Islet precursor cell (in vitro differentiated cells): ENCODE measurements around the gene HCFC1.

ENCODE experiments used
- DNase-seq: peaks from one replicate; pipeline ENCODE4 v3.0.0-alpha.2; 2018

Gene HCFC1

DNA sequence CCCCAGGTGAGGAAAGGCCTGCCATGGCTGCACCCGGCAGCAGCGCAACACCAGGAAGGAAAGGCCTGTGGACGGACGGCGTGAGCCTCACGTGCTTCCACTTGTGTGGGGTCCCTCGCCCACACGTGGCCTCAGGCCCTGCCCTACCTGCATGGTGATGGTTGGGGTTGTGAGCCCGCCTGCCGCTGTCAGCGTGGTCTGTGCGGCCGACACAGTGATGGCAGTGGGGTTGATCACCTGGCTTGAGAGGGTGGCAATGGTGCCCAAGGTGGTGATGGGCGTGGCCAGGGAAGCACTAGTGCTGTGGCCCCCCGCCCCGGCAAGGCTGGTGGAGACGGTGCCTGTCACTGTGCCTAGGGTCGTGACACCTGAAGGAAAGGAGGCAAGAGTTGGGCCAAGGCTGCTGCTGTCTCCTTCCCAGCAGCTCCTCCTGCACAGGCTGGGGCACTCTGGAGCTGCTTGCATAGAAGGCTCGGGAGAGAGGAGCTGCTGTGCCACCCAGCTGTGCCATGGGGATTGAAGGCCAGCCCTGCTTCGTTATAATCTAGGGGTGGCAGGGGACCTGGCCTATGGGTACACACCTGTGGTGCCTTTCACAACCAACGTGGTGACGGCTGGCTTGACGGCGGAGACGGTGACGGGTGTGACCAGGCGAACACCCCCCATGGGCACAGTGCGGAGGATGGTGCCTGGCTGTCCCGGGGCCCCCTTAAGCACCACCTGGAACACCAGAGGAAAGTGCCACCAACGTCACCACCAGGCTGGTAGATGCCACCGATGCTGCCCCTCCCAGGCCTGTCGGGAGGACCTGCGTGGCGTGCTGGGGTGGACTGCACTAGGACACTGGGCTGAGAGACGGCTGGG, 15.3 kb downstream of the HCFC1 start:
- DNase-seq, result no peak

DNA sequence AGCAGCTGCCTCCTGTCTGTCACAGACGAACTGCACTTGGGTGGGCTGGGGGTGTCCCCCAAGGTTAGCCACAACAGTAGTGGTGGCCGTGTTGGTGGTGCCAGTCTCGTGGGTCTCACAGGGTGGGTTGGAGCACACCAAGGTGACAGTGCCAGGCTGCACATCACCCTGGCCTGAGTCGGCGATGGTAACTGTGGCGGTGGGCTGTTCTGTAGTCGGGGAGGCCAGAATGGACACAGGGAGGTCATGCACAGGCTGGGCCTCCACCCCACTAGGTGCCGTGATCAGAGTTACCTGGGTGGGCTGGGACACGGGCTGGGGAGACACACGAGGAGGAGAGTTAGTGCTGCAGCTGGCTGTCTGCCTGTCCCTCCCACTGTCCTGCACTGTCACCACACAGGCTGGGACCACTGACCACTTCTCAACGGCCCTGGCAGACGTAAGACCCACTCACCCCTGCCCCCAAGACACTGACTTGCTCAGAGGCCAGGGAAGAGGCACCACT, 16.3 kb downstream of the HCFC1 start:
- DNase-seq, result no peak

DNA sequence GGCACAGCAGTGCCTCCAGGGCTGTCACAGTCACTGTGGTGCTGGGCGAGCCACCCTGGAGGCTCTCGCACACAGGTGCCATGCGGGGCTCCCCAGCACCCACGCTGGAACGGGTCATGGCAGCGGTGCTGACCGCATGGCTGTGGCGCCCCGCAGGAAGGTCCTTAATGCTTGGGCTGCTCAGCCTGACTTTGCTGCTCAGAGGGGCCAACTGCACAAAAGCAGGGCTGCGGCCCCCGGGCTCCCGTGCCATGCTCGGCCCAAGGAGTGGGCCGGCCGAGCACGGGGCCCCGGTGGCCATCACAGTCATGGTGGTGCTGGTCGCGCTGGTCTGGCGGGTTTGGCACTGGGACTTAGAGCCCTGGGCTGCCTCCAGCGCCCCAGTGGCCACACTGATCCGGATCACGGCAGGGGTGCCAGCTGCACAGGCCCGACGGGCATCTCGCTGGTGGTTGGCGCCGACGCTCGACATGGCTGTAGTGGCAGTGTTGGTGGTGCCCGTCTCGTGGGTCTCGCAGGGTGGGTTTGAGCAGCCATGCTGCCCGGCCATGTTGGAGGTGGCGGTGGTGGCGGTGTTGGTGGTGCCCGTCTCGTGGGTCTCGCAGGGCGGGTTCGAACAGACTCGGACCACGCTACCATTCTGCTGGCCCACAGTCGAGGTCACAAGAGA, 16.9 kb downstream of the HCFC1 start:
- no peak for DNase-seq

DNA sequence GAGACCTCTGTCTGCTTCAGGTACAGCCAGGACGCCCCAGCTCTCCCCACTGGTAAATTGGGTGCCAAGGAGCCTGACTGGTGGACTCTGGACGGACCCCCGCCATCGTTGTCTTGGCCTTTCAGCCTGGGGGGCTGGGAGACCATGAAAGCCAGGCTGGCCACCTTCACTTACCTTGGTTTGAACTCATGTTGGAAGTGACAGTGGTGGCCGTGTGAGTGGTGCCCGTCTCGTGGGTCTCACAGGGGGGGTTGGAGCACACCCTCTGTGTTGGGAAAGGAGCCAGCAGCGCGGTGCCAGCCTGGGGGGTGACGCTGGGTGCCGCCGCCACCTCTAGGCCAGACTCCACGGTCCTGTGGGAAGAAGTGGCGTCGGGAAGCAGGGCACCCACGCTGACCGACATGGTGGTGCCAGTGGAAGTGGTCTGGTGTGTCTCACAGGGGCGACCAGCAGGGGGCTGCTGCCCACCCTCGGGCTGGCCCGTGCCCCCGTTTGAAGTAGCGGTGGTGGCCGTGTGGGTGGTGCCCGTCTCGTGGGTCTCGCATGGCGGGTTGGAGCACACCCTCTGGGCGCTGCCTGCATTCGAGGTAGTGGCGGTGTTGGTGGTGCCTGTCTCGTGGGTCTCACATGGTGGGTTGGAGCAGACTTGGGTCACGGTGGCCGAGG, 17.6 kb downstream of the HCFC1 start:
- no peak for DNase-seq

GRCh38 chrX:153953342-153953830, 18.2 kb downstream of the HCFC1 start:
- peak; percentile 81 for DNase-seq

DNA sequence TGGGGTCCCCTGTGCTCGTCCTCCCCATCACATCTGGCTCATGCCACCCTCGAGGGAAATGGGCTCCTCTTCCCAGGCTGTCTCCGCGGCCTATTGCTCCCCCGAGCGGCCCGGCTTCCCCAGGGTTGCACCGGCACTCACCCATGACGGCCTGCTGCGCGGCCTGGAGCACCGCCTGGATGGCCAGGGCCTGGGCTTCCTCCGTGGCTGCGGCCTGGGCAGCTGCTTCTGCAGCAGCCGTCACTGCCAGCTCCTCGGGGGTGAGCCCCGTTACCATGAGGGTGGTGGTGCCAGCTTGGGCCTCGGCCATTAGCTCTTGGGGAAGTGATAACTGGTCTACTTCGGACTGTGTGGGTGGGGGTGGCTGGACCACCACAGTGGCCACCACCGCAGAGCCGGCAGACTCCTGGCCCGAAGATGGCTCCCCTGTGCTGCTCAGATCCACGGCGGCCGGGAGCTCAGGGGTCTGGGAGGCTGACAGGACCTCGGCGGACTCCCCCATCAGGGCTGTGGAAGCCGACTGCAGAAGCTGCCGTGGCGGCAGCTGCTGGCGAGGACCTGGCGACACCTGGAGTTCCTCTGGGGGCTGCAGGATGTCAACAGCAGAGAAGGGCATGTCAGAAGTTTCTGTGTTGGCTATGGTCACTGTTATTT, 19.1 kb downstream of the HCFC1 start:
- DNase-seq, result no peak

DNA sequence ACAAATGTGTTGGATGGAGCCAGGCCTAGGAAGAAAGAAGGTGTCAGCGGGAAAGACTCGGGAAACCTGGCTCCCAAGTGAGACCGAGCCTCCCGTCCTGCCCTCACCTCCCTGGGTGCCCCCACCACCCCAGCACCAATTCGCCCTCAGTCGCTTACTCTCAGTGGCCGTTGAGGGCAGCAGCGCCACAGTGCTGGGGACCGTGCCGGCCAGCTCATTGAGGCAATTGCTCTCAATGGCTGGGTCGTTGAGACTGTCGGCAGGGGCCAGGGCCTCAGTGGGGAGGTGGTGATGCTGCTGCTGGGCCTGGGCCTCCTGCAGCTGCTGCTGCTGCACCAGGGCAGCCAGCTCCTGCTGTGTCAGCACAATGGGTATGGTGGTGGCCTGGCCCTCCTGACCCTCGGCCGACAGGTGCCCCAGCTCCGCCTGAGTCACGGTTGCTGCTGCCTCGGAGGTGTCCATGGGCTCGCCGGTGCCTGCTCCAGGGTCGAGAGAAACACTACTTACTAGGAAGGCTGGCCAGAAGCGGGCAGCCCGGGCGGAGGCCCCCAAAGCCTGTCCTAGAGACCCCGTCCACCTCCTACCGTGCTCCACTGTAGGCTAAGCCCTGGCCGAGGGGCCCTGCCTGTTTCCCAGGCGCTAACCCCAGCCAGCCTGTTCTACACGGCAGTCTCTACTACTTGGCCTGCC, 19.8 kb downstream of the HCFC1 start:
- no peak for DNase-seq

DNA sequence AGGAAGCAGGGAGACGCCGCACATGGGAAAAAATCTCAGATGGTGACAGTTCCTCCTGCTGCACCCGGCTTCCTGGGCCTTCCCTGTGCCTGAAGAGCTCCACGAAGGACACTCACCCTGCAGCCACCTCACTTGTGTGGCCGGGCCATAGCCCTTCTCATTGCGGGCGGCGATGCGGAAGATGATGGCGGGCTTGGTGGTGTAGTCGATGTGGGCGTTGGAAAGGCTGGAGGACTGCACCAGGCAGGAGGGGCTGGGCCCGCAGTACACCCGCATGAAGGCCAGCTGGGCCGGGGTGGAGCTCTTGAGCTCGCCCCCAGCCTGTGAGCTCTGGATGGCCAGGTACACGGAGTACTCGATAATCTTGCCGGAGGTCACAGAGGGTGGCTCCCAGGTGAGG, 21.5 kb downstream of the HCFC1 start:
- DNase-seq, result no peak

- DNase-seq, result no peak
These were observed 22.5 kb downstream of the HCFC1 start for GRCh38 chrX:153948847-153949805.

DNA sequence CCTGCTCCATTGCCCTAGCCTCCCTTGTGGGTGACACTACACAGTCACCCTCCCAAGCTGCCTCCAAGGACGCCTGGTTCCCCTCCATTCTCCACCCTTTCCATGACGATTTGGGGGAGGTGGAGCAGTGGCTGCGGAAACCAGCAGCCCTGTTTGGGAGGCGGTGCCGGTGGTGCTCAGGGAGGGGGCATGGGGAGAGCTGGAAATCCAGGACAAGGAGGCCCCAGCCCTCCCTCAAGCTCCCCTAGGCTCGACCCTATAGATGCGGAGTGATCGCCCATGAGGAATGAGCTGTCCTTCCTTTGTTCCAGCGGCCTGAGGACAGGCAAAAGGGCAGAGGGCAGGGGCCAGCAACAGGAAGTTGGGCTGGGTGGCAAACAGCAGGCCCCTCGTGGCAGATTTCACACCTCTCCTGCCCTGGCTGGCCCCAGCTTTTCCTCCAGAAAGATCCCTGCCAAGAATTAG, 23.6 kb downstream of the HCFC1 start:
- DNase-seq, result no peak

DNA sequence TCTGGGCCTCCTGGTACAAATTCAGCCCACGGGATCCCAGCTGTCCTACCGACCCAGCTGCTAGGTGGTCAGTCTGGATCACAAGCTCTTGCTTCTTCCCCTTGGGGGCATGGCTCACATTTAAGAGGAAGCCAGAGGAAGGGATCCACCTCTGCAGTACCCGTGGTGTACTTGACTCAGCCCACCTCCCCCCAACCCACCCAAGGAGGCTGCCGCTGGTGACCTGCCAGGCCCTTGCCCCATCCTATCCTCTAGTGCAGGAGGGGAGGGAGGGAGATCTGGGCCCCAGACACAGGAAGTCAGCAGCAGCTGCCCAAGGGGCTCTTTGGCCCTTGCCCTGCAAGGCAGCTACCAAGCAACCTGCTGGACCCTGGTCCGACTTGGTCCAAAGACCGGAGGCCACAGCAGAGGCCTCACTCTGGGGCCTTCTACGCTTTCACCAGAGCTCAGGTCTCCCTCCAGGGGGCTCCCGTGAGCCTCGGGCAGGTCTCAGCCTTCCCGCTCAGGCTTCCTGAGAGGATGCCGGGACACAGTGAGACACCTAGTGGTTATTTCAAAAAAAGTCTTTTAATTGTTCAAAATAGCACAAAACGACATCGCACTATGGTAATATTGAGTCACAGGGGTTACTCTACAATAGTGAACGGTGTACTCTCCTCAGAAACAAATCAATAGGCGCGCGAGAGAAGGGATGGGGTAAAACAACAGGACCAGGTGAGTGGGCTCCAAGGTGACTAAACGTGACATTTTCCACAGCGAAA, 24.4 kb downstream of the HCFC1 start:
- DNase-seq, result peak; percentile 82

DNA sequence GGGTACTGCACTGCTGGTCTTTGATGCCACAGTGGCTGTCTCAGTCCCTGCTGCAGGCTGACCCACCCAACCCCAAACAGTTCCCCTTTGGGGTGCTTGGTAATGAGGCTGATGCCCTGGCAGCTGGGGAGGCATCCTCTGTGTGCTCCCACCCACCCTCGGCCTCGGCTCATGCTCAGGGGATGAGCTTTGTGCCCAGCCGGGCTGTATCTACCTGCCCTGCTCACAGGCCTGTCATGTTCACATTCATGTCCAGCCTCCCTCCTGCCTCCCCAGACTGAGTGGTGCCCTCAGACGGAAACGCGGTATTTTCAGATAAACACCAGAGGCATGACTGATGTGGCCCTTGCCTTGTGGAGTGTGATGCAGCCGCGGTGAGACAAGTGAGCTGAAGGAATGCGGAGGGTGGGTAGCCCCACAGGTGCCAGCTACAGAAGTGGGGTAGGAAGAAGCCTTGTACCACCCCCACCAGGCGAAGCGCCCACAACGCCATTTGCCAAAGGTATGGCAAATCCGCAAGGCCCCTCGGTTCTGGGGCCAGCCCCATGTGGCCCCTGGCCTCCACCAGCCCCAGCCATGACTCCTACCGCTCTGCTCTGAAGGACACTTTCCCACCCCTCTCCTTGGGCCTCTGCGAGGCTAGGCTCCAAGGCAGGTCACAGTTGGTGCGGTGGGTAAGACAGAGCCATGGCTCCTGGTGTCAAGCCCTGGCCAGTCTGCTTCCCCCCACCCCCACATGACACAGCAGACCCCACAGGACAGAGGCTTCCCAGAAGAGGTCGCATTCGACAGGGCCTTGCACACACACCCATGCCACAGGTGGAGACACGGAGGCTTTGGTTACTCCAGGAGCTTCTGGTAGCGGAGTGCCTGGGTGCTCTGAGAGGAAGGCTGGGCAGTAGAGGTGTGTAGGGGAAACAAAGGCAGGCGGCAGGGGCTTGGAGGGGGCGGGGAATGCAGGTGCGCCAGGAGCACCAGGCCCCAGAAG, 25.4 kb downstream of the HCFC1 start:
- no peak for DNase-seq

DNA sequence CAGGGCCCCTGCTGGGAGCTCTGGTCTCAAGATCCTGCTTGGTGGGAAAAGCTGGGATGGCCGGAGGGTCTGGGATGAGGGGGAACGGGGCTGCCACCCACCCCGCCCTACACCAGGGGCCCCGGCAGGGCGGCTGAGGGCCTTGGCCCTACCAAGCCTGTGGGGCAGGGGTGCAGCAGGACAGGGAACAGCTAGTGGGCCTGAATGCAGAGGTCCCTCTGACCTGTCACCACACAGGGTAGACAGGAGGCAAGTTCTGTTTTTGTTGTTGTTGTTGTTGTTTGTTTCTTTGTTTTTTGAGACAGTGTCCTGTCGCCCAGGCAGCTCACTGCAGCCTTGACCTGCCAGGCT, 26.8 kb downstream of the HCFC1 start:
- no peak for DNase-seq

DNA sequence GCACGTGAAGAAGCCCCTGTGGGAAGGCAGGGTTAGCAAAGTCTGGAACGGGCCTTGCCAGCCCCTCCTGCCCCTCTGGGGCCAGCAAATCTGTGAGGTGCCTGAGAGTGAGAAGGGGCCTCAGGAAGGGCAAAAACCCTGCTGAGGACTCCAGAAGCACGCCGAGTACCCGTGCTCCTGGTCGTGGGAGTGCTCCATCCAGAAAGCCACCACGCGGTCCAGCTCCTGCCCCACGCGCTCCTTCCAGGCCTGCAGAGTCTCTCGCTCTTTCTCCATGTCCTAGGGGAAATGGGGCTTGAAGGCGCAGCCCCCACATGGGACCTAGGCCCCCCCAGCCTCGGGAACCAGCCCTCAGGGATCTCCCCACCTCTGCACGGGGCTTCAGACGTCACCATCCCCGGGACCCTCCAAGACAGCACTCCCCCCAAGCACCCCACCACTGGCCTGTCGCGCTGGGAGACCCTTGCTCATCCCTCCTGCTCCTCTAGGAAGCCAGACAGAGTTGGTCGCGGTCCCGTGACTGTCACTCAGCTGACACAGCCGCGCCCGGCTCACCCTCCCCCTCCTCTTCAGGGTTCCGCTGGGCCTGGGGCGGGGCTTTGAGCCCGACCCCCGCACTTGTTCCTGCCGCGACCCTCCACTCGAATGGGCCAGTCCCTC, 27.3 kb downstream of the HCFC1 start, which contains the start of gene RENBP:
Gene RENBP, minus strand, starts transcription at position 504 of the 660 bp plus-strand sequence. Its CDS starts 33 bp downstream, at position 471.
- peak; percentile 68 for DNase-seq

DNA sequence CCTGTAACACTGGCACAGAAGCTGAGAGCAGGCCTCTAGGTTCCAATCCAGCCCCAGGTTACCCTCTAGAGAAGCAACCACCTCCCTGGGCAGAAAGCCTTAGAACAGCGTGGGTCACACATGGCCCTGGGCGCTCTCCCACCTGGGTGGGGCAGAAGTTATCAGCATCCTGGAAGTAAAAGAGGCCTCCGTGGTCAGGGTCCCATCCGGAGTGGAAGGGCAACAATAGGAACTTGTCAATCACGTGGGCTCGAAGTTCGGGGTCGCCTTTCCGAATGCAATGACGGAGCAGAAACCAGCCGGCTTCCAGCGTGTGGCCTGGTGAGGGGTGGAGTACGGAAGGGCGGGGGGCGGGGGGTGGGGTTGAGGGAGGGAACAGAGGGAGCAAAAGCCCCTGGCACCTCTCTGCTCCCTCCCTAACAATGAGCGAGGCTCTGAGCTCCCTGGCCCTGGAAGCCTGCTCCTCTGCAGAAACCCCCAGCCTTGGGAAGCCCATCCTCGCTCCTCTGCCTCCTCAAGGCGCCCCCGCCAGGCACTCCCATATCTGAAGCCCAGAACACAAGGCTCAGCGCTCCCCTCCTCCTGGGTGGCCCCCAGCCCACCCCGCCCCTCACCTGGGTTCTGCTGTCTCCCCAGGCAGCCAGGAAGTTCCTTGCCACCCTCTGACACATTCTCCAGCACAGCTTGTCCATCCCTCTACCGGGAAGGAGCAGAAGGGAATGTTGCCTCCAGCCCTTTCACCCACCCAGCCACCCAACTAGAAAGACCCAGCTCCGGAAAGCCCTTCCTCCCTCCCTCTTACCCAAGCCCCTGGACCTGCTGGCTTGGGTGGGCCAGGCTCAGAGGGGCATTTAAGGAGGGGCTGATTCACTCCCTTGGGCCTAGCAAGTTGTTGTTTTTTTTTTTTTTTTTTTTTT, 30.0 kb downstream of the HCFC1 start:
- DNase-seq, result no peak

- no peak for DNase-seq
These were observed 32.0 kb downstream of the HCFC1 start for GRCh38 chrX:153939573-153939972.

- no peak for DNase-seq
These were observed 33.3 kb downstream of the HCFC1 start for GRCh38 chrX:153938226-153938786.
